Hepatocyte (in vitro differentiated cells): ENCODE results near the gene CD164L2. TPM values are rescaled to one million over a fixed set of nuclear protein-coding genes. Genes with fewer than 3 reads are reported as not detected.

Experiments
- DNase-seq: peaks from one replicate; pipeline ENCODE4 v3.0.0-alpha.2; 2016; ENCODE audit warnings: low spot score
- H2AFZ ChIP-seq: fragments of 200-600 bp; sonication (generic); 2 replicates; pipeline ENCODE4 v1.6.0; 2016; ENCODE audit warnings: antibody characterized with exemption, mild to moderate bottlenecking
- H3K27ac ChIP-seq: fragments of 200-600 bp; sonication (generic); 2 replicates; pipeline ENCODE4 v1.5.1; 2016; ENCODE audit warnings: mild to moderate bottlenecking
- H3K27me3 ChIP-seq: fragments of 200-600 bp; sonication (generic); 2 replicates; pipeline ENCODE4 v1.6.1; 2016
- H3K36me3 ChIP-seq: fragments of 200-600 bp; sonication (generic); replicated peaks from 2 replicates; pipeline ENCODE4 v1.5.1; 2016; ENCODE audit warnings: low read depth; ENCODE audit not compliant: insufficient read depth
- H3K4me1 ChIP-seq: fragments of 200-600 bp; sonication (generic); 2 replicates; pipeline ENCODE4 v1.5.1; 2016; ENCODE audit warnings: mild to moderate bottlenecking, moderate library complexity; ENCODE audit not compliant: insufficient read depth
- H3K4me2 ChIP-seq: fragments of 200-600 bp; sonication (generic); 2 replicates; pipeline ENCODE4 v1.6.0; 2016
- H3K4me3 ChIP-seq: fragments of 200-600 bp; sonication (generic); 2 replicates; pipeline ENCODE4 v1.5.1; 2016; ENCODE audit warnings: mild to moderate bottlenecking
- H3K79me2 ChIP-seq: fragments of 200-600 bp; sonication (generic); 2 replicates; pipeline ENCODE4 v1.6.0; 2017; ENCODE audit warnings: mild to moderate bottlenecking
- H3K9me2 ChIP-seq: fragments of 200-600 bp; sonication (generic); replicated peaks from 2 replicates; pipeline ENCODE4 v1.6.0; 2017; ENCODE audit warnings: mild to moderate bottlenecking; ENCODE audit not compliant: insufficient read depth
- H3K9me3 ChIP-seq: fragments of 200-600 bp; sonication (generic); 2 replicates; pipeline ENCODE4 v1.5.1; 2016; ENCODE audit warnings: low read depth, mild to moderate bottlenecking
- H4K20me1 ChIP-seq: fragments of 200-600 bp; sonication (generic); 2 replicates; pipeline ENCODE4 v1.6.0; 2016; ENCODE audit warnings: mild to moderate bottlenecking; ENCODE audit not compliant: insufficient read depth, poor library complexity, severe bottlenecking
- EZH2 ChIP-seq: fragments of 200-600 bp; sonication (generic); IDR thresholded peaks from 2 replicates; pipeline ENCODE4 v1.6.1; 2016; ENCODE audit warnings: antibody characterized with exemption, mild to moderate bottlenecking, borderline replicate concordance
- EZH2phosphoT487 ChIP-seq: fragments of 200-600 bp; sonication (generic); IDR thresholded peaks from one replicate; pipeline ENCODE4 v1.6.1; 2018; ENCODE audit warnings: antibody characterized with exemption, mild to moderate bottlenecking, low read depth, moderate library complexity; ENCODE audit not compliant: unreplicated experiment, severe bottlenecking
- WGBS: methylation state at CpG from one replicate; pipeline ENCODE4 v1.1.6; 2016; ENCODE audit warnings: low lambda C conversion rate; ENCODE audit errors: missing lambda C conversion rate; 5-methylcytosine and 5-hydroxymethylcytosine counted together
- polyA plus RNA-seq: library from polyadenylated mRNA; unstranded; fragments of >200 nt; fragmentation: Nextera tagmentation; extraction: Ambion mirVana; gene quantifications from 2 replicates; pipeline ENCODE4 v1.2.1, GENCODE V29; 2016
- total RNA-seq: library from RNA; depleted of rRNA; stranded (reverse); fragments of >200 nt; gene quantifications from 2 replicates; pipeline ENCODE4 v1.2.3, GENCODE V29; 2014
- TF ChIP-seq, protein P1 (sequence below): fragments of 200-600 bp; sonication (generic); IDR thresholded peaks from 2 replicates; pipeline ENCODE4 v1.5.1; 2016; ENCODE audit warnings: antibody characterized with exemption, mild to moderate bottlenecking; ENCODE audit not compliant: poor library complexity

CD164L2 gene
- total and polyA plus RNA-seq, 2 experiments from 2014 or later, result 0.19 TPM; not detected in 1

DNA sequence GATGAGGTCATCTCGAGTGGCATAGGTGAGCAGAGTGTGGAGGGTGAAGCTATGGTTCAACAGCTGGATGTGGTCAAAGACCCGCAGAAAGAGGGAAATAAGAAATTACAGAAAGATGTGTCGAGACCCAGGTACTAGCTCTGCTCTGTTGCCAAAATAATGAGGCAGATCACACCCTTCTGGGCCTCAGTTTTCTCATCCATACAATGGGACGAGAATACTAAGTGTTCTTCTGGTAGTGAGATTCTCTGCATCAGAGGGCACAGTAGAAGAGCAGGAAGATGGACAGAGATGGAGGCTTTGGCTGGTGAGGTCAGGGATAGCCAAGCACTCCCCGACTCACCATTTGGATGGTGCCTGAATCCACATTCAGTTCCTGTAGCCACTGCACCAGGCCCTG lies 27.4 kb downstream of the CD164L2 start:
- no peak overlapping the region for H3K4me2 ChIP-seq
- no peaks in the 10 kb centered on the region for H3K9me3 ChIP-seq
- H3K4me1 ChIP-seq, result peaks cover 11% of the 10 kb centered on the region
- TF ChIP-seq EZH2 (no peak), EZH2phosphoT487 (no peak)
- TF ChIP-seq, protein P1, sequence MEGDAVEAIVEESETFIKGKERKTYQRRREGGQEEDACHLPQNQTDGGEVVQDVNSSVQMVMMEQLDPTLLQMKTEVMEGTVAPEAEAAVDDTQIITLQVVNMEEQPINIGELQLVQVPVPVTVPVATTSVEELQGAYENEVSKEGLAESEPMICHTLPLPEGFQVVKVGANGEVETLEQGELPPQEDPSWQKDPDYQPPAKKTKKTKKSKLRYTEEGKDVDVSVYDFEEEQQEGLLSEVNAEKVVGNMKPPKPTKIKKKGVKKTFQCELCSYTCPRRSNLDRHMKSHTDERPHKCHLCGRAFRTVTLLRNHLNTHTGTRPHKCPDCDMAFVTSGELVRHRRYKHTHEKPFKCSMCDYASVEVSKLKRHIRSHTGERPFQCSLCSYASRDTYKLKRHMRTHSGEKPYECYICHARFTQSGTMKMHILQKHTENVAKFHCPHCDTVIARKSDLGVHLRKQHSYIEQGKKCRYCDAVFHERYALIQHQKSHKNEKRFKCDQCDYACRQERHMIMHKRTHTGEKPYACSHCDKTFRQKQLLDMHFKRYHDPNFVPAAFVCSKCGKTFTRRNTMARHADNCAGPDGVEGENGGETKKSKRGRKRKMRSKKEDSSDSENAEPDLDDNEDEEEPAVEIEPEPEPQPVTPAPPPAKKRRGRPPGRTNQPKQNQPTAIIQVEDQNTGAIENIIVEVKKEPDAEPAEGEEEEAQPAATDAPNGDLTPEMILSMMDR, result no peak
- H3K79me2 ChIP-seq, result no peaks in the 10 kb centered on the region
- no peaks in the 10 kb centered on the region for H3K27me3 ChIP-seq
- no peak overlapping the region for H3K4me3 ChIP-seq
- no peaks in the 10 kb centered on the region for H3K36me3 ChIP-seq
- no peak overlapping the region for H3K27ac ChIP-seq
- WGBS, result 89% methylated on average over 5 of the region's 5 CpGs
- H4K20me1 ChIP-seq, result no peaks in the 10 kb centered on the region
- H2AFZ ChIP-seq, result no peak overlapping the region
- no peaks in the 10 kb centered on the region for H3K9me2 ChIP-seq
- DNase-seq, result no peak

DNA sequence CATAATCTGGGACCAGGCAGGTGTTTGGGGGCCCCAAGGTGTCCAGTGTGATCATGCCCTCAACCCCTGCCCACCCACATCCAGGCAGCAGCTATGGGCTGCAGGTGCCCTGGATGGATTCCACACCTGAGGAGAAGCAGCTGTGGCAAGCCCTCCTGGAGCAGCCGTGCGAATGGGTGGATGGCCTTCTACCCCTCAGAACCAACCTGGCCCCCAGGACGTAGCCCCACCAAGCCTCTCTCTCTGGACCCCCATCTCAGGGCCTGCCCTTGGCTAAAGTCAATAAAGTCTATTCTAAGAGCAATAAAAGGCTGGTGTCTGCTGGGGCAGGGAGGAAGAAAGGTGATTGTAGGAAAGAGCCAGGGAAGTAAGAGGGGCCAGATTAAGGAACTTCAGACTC lies 29.5 kb downstream of the CD164L2 start:
- Histone ChIP-seq H3K36me3 (no peaks in the 10 kb centered on the region), H2AFZ (no peak overlapping the region), H3K79me2 (no peaks in the 10 kb centered on the region), H3K4me2 (no peak overlapping the region), H3K27me3 (no peaks in the 10 kb centered on the region), H3K4me3 (no peak overlapping the region), H3K27ac (no peak overlapping the region), H3K9me3 (no peaks in the 10 kb centered on the region), H3K4me1 (peaks cover 29% of the 10 kb centered on the region), H4K20me1 (no peaks in the 10 kb centered on the region), H3K9me2 (no peaks in the 10 kb centered on the region)
- TF ChIP-seq, protein P1, result no peak
- TF ChIP-seq EZH2 (no peak), EZH2phosphoT487 (no peak)
- WGBS, result 96% methylated on average over 3 of the region's 3 CpGs
- DNase-seq, result no peak

DNA sequence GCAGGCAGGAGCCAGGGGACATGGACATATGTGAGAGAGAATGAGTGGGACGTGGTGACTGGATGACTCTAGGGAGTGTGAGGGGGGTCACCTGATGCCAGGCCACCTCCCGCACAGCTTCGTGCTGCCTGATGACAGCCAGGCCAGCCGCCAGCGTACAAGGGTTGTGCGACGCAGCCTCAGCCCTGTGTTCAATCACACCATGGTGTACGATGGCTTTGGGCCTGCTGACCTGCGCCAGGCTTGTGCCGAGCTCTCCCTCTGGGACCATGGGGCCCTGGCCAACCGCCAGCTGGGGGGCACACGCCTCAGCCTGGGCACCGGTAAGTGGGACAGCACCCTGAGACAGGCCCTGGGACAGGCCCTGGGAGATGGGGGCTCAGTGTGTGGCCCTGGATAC lies 30.0 kb downstream of the CD164L2 start:
- H2AFZ ChIP-seq, result no peak overlapping the region
- WGBS, result 97% methylated on average over 13 of the region's 13 CpGs
- H3K36me3 ChIP-seq, result no peaks in the 10 kb centered on the region
- H3K9me3 ChIP-seq, result no peaks in the 10 kb centered on the region
- no peak overlapping the region for H3K27ac ChIP-seq
- H4K20me1 ChIP-seq, result no peaks in the 10 kb centered on the region
- no peaks in the 10 kb centered on the region for H3K79me2 ChIP-seq
- H3K9me2 ChIP-seq, result no peaks in the 10 kb centered on the region
- no peak overlapping the region for H3K4me2 ChIP-seq
- H3K27me3 ChIP-seq, result no peaks in the 10 kb centered on the region
- no peak for DNase-seq
- H3K4me1 ChIP-seq, result peaks cover 29% of the 10 kb centered on the region
- TF ChIP-seq EZH2 (no peak), EZH2phosphoT487 (no peak)
- TF ChIP-seq, protein P1, result no peak
- no peak overlapping the region for H3K4me3 ChIP-seq
